ENCODE results near the gene DNASE1L1. TPM values are rescaled to one million over a fixed set of nuclear protein-coding genes. Genes with fewer than 3 reads are reported as not detected.

DNASE1L1 gene
- total and polyA plus RNA-seq, 2 of the 13 experiments (the other 11 are each of a cell fraction or from before 2014, with no cell fraction given) = 4.7 to 12.3 TPM

DNA sequence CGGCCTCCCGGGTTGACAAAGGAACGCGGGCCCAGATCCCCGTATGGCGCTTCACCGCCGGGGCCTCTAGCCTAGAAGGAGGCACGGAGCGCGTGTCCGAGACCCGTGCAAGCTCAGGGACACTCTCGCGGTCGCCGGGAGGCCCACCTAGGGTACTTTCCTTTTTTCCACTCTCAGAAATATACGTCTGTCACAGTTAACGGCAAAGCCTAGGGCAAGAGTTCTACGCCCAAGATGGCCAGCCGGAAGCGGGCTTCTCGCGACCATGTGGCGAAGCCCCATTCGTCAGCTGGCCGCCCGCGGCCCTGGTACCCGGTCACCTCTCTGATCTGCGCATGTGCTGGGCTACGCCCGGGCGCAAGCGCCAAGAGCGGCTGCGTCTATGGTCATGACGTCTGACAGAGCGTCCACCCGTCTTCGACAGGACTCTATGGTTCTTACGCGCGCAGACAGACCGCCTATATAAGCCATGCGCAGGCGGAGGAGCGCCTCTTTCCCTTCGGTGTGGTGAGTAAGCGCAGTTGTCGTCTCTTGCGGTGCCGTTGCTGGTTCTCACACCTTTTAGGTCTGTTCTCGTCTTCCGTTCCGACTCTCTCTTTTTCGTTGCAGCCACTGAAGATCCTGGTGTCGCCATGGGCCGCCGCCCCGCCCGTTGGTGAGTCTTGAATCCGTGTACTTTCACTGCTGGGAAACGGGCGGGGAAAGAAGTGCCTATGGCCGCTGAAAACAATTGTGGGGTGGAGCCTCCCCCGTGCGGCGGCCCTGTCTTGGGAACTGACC is 11.0 kb downstream of the DNASE1L1 start, which contains the start of gene RPL10 (continued):
- TF ChIP-seq TEAD2 (CRISPR knock-in tag; IDR thresholded peaks at IDR 0.05) (0 out of 2 replicates have a peak, but pooled peaks have one; percentile 28), CBX5 (CRISPR knock-in tag; IDR thresholded peaks at IDR 0.05; ENCODE audit: borderline replicate concordance) (no peak), ZNF598 (CRISPR knock-in tag; IDR thresholded peaks at IDR 0.05; ENCODE audit: borderline replicate concordance) (no peak), SRSF9 (IDR thresholded peaks at IDR 0.05; ENCODE audit: borderline replicate concordance, insufficient read depth, low read depth, low read length, poor library complexity, severe bottlenecking) (no peak), RBM39 (IDR thresholded peaks at IDR 0.05; ENCODE audit: low read depth, low read length, poor library complexity, severe bottlenecking) (peak; percentile 89), TBX3 (IDR thresholded peaks at IDR 0.05; ENCODE audit: borderline replicate concordance) (no peak), THAP11 (CRISPR knock-in tag; IDR thresholded peaks at IDR 0.05) (peak; percentile 86), ZNF550 (CRISPR knock-in tag; IDR thresholded peaks at IDR 0.05; ENCODE audit: borderline replicate concordance) (no peak), HDAC1 (CRISPR knock-in tag; IDR thresholded peaks at IDR 0.05) (no peak; the same call in 1 of the 2 replicates), ZBTB20 (CRISPR knock-in tag; IDR thresholded peaks at IDR 0.05; ENCODE audit: borderline replicate concordance, low read depth) (0 out of 2 replicates have a peak, but pooled peaks have one; percentile 22), TSC22D2 (CRISPR knock-in tag; IDR thresholded peaks at IDR 0.05; ENCODE audit: borderline replicate concordance) (no peak)
- TF ChIP-seq, protein P1, sequence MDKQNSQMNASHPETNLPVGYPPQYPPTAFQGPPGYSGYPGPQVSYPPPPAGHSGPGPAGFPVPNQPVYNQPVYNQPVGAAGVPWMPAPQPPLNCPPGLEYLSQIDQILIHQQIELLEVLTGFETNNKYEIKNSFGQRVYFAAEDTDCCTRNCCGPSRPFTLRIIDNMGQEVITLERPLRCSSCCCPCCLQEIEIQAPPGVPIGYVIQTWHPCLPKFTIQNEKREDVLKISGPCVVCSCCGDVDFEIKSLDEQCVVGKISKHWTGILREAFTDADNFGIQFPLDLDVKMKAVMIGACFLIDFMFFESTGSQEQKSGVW (CRISPR knock-in tag; IDR thresholded peaks at IDR 0.05; ENCODE audit: borderline replicate concordance) = no peak
- TF ChIP-seq, protein P2, sequence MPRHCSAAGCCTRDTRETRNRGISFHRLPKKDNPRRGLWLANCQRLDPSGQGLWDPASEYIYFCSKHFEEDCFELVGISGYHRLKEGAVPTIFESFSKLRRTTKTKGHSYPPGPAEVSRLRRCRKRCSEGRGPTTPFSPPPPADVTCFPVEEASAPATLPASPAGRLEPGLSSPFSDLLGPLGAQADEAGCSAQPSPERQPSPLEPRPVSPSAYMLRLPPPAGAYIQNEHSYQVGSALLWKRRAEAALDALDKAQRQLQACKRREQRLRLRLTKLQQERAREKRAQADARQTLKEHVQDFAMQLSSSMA (CRISPR knock-in tag; IDR thresholded peaks at IDR 0.05) = no peak
- TF ChIP-seq, protein P3, sequence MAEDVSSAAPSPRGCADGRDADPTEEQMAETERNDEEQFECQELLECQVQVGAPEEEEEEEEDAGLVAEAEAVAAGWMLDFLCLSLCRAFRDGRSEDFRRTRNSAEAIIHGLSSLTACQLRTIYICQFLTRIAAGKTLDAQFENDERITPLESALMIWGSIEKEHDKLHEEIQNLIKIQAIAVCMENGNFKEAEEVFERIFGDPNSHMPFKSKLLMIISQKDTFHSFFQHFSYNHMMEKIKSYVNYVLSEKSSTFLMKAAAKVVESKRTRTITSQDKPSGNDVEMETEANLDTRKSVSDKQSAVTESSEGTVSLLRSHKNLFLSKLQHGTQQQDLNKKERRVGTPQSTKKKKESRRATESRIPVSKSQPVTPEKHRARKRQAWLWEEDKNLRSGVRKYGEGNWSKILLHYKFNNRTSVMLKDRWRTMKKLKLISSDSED (CRISPR knock-in tag; IDR thresholded peaks at IDR 0.05) = no peak
- TF ChIP-seq, protein P4, sequence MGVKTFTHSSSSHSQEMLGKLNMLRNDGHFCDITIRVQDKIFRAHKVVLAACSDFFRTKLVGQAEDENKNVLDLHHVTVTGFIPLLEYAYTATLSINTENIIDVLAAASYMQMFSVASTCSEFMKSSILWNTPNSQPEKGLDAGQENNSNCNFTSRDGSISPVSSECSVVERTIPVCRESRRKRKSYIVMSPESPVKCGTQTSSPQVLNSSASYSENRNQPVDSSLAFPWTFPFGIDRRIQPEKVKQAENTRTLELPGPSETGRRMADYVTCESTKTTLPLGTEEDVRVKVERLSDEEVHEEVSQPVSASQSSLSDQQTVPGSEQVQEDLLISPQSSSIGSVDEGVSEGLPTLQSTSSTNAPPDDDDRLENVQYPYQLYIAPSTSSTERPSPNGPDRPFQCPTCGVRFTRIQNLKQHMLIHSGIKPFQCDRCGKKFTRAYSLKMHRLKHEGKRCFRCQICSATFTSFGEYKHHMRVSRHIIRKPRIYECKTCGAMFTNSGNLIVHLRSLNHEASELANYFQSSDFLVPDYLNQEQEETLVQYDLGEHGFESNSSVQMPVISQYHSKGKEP (CRISPR knock-in tag; IDR thresholded peaks at IDR 0.05) = peak; percentile 32; the same call in 1 of the 2 replicates
- TF ChIP-seq, protein P5, sequence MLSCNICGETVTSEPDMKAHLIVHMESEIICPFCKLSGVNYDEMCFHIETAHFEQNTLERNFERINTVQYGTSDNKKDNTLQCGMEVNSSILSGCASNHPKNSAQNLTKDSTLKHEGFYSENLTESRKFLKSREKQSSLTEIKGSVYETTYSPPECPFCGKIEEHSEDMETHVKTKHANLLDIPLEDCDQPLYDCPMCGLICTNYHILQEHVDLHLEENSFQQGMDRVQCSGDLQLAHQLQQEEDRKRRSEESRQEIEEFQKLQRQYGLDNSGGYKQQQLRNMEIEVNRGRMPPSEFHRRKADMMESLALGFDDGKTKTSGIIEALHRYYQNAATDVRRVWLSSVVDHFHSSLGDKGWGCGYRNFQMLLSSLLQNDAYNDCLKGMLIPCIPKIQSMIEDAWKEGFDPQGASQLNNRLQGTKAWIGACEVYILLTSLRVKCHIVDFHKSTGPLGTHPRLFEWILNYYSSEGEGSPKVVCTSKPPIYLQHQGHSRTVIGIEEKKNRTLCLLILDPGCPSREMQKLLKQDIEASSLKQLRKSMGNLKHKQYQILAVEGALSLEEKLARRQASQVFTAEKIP (CRISPR knock-in tag; IDR thresholded peaks at IDR 0.05; ENCODE audit: borderline replicate concordance) = no peak
- TF ChIP-seq, protein P6, sequence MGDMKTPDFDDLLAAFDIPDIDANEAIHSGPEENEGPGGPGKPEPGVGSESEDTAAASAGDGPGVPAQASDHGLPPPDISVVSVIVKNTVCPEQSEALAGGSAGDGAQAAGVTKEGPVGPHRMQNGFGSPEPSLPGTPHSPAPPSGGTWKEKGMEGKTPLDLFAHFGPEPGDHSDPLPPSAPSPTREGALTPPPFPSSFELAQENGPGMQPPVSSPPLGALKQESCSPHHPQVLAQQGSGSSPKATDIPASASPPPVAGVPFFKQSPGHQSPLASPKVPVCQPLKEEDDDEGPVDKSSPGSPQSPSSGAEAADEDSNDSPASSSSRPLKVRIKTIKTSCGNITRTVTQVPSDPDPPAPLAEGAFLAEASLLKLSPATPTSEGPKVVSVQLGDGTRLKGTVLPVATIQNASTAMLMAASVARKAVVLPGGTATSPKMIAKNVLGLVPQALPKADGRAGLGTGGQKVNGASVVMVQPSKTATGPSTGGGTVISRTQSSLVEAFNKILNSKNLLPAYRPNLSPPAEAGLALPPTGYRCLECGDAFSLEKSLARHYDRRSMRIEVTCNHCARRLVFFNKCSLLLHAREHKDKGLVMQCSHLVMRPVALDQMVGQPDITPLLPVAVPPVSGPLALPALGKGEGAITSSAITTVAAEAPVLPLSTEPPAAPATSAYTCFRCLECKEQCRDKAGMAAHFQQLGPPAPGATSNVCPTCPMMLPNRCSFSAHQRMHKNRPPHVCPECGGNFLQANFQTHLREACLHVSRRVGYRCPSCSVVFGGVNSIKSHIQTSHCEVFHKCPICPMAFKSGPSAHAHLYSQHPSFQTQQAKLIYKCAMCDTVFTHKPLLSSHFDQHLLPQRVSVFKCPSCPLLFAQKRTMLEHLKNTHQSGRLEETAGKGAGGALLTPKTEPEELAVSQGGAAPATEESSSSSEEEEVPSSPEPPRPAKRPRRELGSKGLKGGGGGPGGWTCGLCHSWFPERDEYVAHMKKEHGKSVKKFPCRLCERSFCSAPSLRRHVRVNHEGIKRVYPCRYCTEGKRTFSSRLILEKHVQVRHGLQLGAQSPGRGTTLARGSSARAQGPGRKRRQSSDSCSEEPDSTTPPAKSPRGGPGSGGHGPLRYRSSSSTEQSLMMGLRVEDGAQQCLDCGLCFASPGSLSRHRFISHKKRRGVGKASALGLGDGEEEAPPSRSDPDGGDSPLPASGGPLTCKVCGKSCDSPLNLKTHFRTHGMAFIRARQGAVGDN (CRISPR knock-in tag; IDR thresholded peaks at IDR 0.05) = peak; percentile 89

Measured in HepG2 (cell line).